ENCODE data around the gene SMIM24.

SMIM24 gene

DNA sequence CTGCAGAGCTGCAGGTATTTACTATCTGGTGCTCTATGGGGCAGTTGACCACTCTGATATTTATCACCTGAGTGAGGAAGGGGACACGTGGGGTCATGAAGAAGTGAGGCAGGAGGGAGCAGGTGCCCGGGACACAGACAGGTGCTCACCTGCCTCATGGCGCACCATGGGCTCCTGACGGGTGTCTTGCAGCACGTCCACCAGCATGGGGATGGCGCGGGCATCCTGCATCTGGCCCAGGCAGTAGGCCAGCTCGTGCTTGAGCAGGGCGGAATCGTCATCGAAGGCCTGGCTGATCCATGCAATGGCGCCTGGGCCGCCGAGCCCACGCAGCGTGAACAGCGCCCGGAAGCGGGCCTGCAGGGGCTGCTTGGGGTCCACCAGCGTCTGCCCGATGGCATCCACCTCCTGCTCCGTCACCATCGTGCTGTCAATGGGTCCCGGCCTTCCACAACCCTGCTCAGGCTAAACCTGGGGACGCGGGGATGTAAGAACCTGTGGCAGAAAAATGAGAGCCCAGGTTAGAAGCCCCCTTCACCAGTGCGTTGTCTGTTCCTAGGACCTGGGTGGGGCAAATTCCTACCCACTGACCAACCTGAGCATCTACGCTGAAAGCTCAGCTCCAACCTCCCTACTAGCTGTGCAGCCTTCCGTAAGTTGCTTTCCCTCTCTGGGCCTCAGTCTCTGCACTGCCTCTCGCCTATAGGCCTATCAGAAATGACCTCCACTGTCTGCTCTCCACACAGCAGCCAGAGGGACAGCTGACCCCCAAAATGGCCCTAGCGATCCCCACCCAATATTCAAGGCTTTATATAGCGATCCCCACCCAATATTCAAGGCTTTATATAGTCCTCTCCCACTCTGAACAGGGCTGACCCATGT is 16.3 kb upstream of the SMIM24 start:
- no peak for DNase-seq

DNA sequence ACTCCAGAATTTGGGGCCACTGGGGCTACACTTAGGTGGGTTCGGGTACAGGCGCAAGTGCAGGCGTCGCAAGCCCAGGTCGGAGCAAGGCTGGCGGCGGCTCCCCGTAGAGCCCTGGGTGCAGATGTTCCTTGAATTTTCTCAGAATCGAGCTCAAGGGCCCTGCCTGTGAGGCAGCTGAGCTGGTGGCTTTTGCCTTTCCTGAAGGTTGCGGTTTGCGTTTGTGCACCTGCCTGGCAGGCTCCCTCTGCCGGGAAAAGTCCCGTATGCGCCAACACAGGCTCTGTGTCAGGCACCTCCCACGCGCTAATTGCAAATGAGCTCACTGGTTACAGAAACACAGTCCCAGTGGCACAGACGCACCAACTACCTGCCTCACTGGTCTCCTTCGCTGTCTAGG is 14.2 kb upstream of the SMIM24 start:
- no peak for DNase-seq

DNA sequence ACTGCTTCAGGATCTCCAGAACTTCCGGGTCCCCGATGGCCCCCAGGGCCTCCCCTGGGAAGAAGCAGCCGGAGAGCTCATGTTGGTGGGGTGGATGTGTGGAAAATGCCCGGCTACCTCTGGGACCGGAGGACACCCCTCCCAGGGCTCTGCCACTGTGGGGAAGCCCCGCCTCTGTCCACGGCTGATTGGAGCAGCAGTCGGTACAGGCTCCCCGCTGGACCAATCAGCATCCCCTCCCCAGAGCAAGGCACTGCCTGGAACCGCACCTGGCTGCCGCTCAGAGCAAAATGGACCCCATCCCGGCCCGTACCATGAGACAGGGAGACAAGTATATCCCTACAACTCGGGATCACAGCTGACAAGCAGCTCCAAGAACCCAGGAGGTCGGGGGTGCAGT is 13.7 kb upstream of the SMIM24 start:
- DNase-seq: no peak

DNA sequence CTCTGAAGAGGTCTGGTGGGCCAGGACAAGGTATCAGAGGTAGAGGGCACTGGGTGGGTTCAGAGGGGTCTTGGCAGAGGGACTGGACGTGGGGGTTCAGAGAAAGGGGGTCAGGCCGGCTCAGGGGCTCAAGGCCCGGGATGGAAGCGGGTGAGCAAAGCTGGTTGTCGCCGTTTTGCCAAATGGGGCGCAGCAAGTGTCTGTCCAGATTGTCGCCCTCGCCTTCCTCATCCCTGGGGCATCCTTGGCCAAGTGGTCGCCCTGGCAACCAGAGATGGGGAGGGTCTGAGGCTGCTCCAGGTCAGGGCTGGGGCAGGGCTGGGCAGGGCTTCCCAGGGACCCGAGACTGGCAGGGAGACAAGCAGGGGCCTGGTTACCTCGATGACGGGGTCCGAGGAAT is 13.3 kb upstream of the SMIM24 start:
- DNase-seq: no peak

DNA sequence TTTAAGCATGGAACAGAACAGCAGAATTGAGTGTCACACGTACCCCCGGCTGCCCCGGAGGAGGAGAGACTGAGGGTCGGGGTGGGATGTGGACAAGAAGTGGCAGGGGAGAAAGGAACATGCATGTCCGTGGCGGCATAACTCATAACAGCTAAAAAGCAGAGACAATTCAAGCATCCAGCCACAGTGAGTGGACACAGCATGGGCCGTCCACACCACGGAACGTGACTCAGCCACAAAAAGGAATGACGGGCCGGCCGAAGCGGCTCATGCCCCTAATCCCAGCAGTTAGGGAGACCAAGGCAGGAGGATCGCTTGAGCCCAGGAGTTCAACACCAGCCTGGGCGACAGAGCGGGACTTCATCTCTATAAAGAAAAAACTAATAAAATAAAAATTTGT is 12.6 kb upstream of the SMIM24 start:
- DNase-seq: no peak

DNA sequence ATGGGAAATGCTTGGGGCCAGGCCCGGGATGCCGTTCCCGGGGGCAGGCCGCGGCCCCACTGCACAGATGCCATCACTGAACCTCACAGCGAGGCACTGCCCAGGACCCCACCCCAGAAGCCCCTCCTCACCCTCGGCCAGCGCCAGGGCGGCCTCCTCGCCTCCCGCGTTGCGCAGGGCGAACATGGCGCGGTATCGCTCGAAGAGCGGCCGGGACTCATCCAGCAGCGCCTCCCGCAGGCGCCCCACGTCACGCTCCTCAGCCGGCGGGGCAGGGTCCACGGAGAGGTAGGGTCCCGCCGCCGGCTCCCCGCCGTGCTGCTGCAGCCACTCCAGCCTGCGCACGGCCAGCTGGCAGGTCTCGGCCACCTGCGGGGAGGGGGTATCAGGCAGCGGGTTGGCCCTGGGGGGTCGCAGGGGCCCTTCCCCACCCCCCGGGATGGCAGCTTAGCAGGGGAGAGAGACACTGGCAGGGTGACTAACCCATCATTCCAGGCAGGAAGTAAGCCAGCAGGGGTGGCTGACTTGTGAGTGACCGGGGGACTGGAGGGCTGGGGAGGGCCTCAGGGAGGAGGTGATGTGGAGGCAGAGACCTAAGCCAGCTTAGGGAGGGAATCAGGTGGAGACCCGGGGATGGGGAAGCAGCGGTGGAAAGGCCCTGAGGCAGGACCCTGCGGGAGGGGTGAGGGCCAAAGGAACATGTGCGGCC is 12.0 kb upstream of the SMIM24 start:
- no peak for DNase-seq

DNA sequence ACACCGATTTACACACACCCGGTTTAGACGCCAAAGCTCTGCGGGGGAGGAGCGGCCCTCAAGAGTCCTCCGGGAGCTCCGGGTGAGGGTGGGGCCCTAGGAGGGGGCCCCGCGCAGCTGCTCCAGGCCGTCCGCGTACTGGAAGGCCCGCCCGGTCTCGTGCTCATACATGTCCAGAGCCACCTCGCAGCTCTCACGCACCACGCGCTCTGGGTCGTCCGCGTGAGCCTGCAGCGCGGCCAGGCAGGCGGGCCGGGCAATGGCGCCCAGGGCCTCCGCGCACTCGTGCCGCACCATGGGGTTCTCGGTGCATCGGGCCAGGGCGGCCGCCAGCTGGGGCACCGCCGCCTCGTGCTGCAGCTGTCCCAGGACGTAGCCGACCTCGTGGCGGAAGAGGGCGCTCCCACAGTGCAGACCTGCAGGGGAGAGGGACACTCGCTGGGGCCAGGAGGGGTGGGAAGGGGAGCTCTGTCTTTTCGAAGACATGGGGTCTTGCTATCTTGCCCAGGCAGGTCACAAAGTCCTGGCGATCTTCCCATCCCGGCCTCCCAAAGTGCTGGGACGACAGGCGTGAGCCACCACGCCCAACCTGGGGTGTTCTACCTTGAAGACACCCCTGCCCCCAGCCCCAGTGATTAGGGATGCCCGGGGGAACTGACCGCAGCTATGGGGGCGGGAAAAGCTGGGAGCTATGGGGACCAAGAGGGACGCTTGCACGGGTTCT is 11.2 kb upstream of the SMIM24 start:
- no peak for DNase-seq

DNA sequence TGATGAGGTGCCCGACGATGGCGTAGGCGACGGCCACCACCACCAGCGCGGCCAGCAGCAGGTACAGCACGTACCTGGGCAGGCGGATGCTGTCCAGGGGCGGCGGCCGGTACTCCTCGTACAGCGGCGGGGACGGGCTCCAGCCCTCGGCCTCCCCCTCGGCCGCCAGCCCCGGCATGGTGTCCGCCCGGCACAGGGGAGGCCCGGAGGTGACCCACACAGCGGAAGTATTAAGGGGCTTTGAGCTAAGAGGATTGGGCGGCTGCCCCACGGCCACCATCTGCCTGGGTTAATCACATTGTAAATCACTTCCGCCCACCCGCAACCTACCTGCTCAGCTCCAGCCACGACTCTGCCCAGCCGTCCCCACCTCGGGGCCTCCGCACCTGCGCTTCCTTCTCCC is 2.9 kb upstream of the SMIM24 start, which contains the start of gene SMIM44:
SMIM44 (minus strand) TSS at position 216 of the 403 bp plus-strand sequence; CDS start at position 178, 38 bp downstream.
- no peak for DNase-seq

DNA sequence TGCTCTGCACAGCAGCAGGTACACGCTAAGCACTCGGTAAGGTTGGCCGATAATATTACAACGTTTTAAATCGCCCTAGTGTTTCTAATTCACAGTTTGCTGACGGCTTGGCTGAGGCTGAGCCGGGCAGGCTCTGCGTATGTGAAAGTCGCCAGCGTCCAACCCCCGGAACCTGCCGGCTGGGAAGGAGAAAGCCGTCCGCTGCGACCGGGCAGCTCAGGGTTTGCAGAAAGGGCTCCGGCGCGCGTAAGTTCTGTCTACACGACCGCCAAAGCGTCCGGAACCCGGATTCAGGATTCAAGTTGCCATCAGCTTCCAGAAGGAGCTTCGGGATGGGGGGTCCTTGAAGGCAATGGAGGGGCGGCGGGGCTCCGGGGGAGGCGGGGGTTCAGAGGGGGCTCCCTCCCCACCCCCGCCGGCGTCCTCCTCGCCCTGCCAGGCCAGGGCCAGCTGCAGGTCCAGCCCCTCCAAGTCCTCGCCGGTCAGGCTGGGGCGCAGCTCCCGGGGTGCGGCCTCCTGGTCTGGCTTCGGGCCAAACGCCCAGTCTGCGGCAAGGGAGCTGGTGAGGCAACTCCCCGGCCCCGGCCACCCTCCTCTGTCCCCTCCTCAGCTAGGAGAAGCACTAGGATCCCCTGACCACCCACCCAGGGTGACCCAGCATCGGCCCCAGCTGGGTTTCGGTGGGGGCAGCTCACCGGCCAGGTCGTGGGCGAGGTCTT is 2.3 kb upstream of the SMIM24 start:
- no peak for DNase-seq

DNA sequence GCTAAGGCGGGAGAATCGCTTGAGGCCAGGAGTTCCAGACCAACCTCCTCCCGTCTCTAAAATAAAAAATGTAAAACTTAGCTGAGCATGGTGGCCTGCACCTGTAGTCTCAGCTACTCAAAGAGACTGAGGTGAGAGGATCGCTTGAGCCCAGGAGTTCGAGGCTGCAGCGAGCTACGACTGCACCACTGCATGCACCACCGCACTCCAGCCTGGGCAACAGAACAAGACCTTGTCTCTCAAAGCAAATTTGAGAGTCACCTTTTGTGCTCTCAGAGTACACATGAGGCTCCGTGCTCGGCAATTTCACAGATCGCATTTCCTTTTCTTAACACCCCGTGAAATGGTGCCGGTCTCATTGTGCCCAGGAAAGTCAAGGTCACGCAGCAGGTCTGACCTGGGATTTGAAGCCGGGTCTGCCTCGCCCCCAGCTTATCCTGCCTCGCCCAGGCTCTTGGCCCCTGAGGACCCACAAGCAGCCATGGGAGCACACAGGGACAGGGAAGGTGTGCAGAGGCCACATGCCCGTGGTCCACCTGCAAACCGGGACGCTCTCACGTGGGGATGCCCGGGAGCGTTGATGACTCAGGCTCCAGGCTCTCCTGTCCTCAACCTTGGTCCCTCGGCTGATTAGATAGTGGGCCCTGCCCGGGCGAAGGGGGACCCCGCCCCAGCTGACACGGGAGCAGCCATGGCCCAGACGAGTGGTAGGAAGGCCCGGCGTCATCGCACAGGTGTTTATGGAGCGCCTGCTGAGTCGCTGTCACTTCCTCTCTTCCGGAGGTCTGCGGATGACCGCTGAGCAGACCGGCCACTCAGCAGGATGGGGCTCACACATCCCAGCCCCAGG is 1.1 kb upstream of the SMIM24 start:
- DNase-seq: no peak

DNA sequence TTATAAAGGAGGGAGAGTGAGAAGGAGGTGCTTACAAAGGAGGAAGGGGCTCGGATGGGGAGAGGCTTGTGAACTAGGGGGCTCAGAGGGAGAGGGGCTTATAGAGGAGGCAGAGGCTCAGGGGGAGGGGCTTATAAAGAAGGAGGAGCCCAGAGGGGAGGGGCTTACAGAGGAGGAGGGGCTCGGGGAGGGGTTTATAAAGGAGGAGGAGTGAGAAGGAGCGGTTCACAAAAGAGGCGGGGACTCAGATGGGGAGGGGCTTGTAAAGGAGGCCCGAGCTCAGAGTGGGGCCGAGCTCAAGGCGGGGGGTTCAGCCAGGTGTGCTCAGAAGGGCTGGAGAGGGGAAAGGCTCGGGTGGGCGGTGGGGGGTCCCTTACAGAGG is 500 bp downstream of the SMIM24 start:
- no peak for DNase-seq

DNA sequence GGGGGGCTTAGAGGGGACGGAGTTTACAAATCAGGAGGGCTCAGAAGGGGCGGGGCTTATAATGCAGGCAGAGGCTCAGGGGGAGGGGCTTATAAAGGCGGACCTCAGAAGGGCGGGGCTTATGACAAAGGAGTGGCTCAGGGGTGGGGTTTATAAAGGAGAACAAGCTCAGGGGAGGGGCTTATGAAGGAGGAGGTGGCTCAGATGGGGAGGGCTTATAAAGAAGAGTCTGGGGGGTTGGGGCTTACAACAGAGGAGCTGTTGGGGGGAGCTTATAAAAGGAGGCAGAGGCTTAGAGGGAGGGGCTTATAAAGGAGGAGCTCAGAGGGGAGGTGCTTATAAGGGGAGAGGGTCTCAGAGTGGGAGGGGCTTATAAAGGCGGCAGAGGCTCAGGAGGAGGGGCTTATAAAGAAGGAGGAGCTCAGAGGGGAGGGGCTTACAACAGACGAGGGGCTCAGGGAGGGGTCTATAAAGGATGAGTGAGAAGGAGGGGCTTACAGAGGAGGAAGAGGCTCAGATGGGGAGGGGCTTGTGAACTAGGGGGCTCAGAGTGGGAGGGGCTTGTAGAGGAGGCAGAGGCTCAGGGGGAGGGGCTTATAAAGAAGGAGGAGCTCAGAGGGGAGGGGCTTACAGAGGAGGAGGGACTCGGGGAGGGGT is 1.0 kb downstream of the SMIM24 start:
- DNase-seq: no peak

DNA sequence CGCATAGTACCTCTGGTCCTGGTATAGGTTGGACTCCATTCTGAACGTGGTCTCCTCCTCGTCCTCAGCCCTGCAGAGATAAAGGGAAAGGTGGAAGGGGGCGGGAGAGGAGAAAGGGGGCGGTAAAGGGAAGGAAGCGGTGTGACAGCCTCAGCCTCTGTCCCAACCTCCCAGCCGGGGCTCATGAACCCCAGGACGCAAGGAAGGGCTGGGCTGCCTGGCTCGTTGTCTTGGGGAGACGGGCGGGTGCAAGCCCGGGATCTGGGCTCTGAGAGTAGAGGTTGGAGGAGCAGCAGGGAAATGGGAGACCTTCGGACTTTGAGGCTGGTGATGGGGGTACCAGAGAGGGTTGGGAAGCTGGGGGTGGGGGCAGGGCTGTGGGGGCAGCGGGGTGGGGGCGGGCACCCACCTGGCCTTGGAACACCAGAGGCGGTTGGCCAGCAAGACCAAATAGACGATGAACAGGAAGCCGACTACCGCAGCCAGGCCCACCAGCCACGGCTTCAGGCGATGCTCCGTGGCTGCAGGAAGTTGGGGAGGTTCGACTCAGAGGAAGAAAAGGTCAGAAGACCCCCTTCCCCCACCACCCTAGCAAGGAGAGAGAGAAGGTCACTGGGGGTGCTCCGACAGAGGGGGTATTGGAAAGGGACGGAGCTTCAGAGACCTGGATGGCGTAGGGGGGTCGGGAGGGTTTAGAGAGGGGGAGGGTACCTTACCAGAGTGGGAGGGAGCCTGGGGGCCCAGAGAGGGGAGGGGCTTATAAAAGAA is 1.7 kb downstream of the SMIM24 start:
- DNase-seq: no peak

DNA sequence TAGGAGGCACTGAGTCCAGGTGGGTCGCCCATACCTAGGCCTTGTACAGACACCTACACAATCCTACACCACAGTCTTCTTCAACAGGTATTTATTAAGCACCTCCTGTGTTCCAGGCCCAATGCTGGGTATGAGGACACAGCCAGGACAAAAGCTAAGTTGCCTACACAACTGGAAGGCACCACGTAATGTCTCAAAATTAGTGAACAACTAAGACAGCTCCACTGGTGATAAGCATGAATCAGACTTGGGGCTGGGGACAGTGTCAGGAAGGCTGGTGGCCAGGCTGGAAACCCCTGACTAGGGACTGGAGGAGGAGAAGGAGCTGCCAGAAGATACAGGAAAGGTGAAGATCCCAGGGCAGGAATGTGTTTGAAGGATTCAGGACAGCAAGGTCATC is 2.4 kb downstream of the SMIM24 start:
- no peak for DNase-seq

DNA sequence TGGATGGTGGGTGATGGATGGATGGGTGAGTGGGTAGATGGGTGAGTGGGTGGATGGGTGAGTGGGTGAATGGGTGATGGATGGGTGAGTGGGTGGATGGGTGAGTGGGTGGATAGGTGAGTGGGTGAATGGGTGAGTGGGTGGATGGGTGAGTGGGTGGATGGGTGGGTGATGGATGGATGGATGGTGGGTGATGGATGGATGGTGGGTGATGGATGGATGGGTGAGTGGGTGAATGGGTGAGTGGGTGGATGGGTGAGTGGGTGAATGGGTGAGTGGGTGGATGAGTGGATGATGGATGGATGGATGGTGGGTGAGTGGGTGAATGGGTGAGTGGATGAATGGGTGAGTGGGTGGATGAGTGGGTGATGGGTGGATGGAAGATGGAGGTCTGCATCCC is 2.8 kb downstream of the SMIM24 start:
- DNase-seq: no peak

DNA sequence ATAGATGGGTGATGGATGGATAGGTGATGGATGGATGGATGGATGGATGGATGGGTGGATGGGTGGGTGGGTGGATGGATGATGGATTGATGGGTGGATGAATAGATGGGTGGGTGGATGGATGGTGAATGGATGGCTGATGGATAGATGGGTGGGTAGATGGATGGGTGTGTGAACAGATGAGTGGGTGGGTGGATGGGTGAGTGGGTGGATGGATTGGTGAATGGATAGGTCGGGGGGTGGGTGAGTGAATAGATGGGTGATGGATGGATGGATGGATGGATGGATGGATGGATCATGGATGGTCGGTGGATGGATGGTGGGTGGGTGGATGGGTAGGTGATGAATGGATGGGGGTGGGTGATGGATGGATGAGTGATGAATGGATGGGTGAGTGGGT is 3.5 kb downstream of the SMIM24 start:
- DNase-seq: no peak

DNA sequence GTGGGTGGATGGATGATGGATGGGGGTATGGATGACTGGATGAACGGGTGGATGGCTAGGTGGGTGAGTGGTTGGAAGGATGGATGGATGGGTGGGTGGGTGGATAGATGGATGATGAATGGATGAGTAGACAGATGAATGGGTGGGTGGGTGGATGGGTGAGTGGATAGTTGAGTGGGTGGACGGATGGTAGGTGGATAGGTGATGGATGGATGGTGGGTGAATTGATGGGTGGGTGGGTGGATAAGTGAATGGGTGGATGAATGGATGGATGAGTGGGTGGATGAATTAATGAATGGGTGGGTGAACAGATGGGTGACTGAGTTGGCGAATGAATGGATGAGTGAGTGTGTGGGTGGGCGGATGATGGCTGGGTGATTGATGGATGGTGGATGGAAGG is 4.9 kb downstream of the SMIM24 start:
- DNase-seq: no peak

DNA sequence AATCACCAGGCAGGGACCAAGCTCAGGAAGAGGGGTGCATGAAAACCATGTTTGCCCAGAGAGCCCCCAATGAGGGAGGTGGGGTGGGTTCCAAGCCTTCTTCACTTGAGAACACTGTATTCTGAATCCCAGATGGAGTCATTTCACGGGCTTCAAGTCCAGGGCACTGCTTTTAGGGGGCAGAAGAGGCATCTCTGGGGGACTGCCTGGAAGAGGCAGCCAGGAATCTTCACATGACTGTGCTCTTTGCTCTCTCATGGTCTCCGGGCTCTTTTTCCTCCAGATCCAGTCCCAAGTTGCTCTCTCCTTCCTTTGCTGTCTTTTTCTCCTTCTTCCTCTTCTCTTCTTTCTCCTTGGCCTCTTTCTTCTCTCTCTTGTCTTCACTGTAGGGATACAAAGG is 5.7 kb downstream of the SMIM24 start:
- DNase-seq: no peak

DNA sequence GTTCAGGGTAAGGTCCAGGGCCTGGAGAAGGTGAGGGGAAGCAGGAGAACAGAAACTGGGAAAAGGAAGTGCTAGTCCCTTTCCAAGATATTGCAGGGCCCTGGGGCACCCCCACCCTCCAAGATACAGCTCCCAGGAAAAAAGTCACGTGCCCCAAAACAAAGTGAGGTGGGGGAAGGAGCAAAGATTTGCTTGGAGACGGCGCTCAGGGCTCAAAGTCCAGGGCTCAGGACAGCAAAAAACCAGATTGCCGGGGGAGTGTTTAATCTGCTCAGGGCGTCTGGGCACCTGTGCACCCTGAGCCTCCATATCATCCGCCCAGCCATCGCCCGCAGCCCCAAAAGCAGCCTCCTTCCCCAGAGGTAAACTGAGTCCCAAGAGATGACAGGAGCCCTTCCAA is 6.3 kb downstream of the SMIM24 start:
- no peak for DNase-seq

DNA sequence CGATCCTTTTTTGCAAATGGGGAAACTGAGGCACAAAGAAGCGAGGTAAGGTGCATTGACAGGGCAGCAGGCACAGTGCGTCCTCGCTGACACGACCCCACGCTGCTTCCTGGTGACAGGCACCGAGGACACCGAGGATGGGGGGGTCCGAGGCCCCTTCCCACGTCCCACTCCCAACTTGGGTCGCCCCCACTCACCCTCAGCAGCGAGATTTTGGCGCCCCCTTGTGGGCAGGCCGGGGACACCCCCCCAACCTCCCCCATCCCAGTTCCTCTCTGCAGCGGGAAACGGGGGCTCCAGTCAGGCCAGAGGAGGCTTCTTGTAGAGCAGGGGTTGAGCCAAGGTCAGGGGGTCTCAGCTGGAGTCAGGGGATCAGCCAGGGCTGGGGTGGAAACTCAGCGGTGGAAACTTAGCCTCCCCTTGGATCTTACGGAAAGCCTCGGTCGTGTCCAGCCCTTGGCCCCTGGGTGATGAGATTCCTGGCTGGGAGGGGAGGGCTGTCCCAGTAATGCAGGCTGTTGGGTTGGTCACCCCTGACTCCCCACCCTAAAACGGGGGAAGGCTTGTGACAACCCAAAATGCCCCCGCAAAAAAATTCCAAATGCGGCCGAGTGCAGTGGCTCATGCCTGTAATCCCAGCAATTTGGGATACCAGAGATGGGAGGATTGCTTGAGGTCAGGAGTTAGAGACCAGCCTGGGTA is 8.2 kb downstream of the SMIM24 start:
- DNase-seq: no peak
